Endothelial cell (in vitro differentiated cells): ENCODE measurements around the gene MAPKAPK2. TPM values are rescaled to one million over a fixed set of nuclear protein-coding genes. Genes with fewer than 3 reads are reported as not detected.

ENCODE experiments used
- DNase-seq: peaks from one replicate; pipeline ENCODE4 v3.0.0; 2021; ENCODE audit warnings: low spot score
- H3K27ac Mint-ChIP-seq: one replicate; pipeline ENCODE4 v1.8.0; 2021; ENCODE audit warnings: mixed read lengths, inconsistent platforms; ENCODE audit not compliant: unreplicated experiment
- H3K27me3 Mint-ChIP-seq: one replicate; pipeline ENCODE4 v1.8.0; 2021; ENCODE audit warnings: mild to moderate bottlenecking, moderate library complexity, mixed read lengths, inconsistent platforms; ENCODE audit not compliant: unreplicated experiment
- H3K36me3 Mint-ChIP-seq: one replicate; pipeline ENCODE4 v1.8.0; 2021; ENCODE audit warnings: mild to moderate bottlenecking, low read depth, mixed read lengths, inconsistent platforms; ENCODE audit not compliant: unreplicated experiment
- H3K4me1 Mint-ChIP-seq: one replicate; pipeline ENCODE4 v1.8.0; 2021; ENCODE audit warnings: mild to moderate bottlenecking, mixed read lengths, inconsistent platforms; ENCODE audit not compliant: unreplicated experiment
- H3K4me3 Mint-ChIP-seq: one replicate; pipeline ENCODE4 v1.8.0; 2021; ENCODE audit warnings: mild to moderate bottlenecking, mixed read lengths, inconsistent platforms; ENCODE audit not compliant: unreplicated experiment
- H3K9me3 Mint-ChIP-seq: one replicate; pipeline ENCODE4 v1.8.0; 2021; ENCODE audit warnings: mixed read lengths, inconsistent platforms; ENCODE audit not compliant: unreplicated experiment
- CTCF ChIP-seq: fragments of 200-600 bp; sonication (generic); IDR thresholded peaks from one replicate; pipeline ENCODE4 v1.5.0; 2021; ENCODE audit warnings: antibody characterized with exemption; ENCODE audit not compliant: unreplicated experiment
- total RNA-seq: library from RNA; stranded (reverse); fragmentation: NEBNext Ultra II Directional; extraction: Animal tissue kit (Norgen Biotek cat#: 25700); gene quantifications from one replicate; pipeline ENCODE4 v1.2.1, GENCODE V29; 2021; ENCODE audit not compliant: unreplicated experiment

Gene MAPKAPK2
- total RNA-seq, 1 donor from 2014 or later = 109 TPM

GRCh38 chr1:206709322-206709721 lies 24.6 kb downstream of the MAPKAPK2 start:
- DNase-seq = no peak
- Mint-ChIP-seq H3K36me3 (no peaks in the 10 kb centered on the region), H3K9me3 (no peaks in the 10 kb centered on the region), H3K27me3 (peaks cover 2% of the 10 kb centered on the region), H3K4me3 (no peak overlapping the region), H3K4me1 (peaks cover 59% of the 10 kb centered on the region), H3K27ac (no peak overlapping the region)
- no peak for TF ChIP-seq CTCF

GRCh38 chr1:206709772-206710459 lies 25.2 kb downstream of the MAPKAPK2 start:
- Mint-ChIP-seq H3K27ac (no peak overlapping the region), H3K4me1 (peaks cover 56% of the 10 kb centered on the region)

GRCh38 chr1:206710460-206710823 lies 25.7 kb downstream of the MAPKAPK2 start:
- H3K9me3 Mint-ChIP-seq = no peaks in the 10 kb centered on the region
- DNase-seq = no peak
- TF ChIP-seq CTCF = no peak
- H3K27me3 Mint-ChIP-seq = peaks cover 2% of the 10 kb centered on the region
- no peak overlapping the region for H3K27ac Mint-ChIP-seq
- peaks cover 53% of the 10 kb centered on the region for H3K4me1 Mint-ChIP-seq
- no peaks in the 10 kb centered on the region for H3K36me3 Mint-ChIP-seq
- H3K4me3 Mint-ChIP-seq = no peak overlapping the region

More at GRCh38 chr1:206709772-206710459, 25.2 kb downstream of the MAPKAPK2 start:
- Mint-ChIP-seq H3K27me3 (peaks cover 2% of the 10 kb centered on the region), H3K4me3 (no peak overlapping the region), H3K9me3 (no peaks in the 10 kb centered on the region), H3K36me3 (no peaks in the 10 kb centered on the region)
- no peak for DNase-seq
- TF ChIP-seq CTCF = no peak

GRCh38 chr1:206713070-206713469 lies 28.4 kb downstream of the MAPKAPK2 start:
- Mint-ChIP-seq H3K27ac (no peak overlapping the region), H3K4me3 (no peak overlapping the region), H3K36me3 (no peaks in the 10 kb centered on the region), H3K27me3 (no peaks in the 10 kb centered on the region), H3K9me3 (no peaks in the 10 kb centered on the region), H3K4me1 (peaks cover 51% of the 10 kb centered on the region)
- DNase-seq = no peak
- TF ChIP-seq CTCF = no peak

- H3K9me3 Mint-ChIP-seq = no peaks in the 10 kb centered on the region
- H3K27ac Mint-ChIP-seq = no peak overlapping the region
- DNase-seq = no peak
- H3K4me3 Mint-ChIP-seq = no peak overlapping the region
- TF ChIP-seq CTCF = no peak
- H3K27me3 Mint-ChIP-seq = no peaks in the 10 kb centered on the region
- H3K36me3 Mint-ChIP-seq = no peaks in the 10 kb centered on the region
- H3K4me1 Mint-ChIP-seq = peaks cover 44% of the 10 kb centered on the region
Observed at GRCh38 chr1:206713910-206714312, 29.2 kb downstream of the MAPKAPK2 start.
